Measurements from ENCODE around the gene DEDD.

DEDD gene

DNA sequence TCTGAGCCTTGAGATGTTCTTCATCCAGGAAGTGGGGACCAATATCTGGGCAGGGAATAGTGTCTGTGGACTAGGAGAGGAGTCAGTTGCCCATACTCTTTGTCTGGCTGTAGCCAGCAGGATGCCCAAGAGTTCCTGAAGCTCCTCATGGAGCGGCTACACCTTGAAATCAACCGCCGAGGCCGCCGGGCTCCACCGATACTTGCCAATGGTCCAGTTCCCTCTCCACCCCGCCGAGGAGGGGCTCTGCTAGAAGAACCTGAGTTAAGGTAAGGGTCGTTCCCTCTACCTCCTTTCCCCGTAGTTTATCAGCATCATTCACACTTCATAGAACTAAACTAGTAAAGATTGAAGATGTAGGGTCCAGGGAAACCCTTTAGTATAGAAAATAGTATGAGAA, 30.3 kb upstream of the DEDD start:
- DNase-seq (ENCODE audit: low read depth in 2 of 2) = no peak

DNA sequence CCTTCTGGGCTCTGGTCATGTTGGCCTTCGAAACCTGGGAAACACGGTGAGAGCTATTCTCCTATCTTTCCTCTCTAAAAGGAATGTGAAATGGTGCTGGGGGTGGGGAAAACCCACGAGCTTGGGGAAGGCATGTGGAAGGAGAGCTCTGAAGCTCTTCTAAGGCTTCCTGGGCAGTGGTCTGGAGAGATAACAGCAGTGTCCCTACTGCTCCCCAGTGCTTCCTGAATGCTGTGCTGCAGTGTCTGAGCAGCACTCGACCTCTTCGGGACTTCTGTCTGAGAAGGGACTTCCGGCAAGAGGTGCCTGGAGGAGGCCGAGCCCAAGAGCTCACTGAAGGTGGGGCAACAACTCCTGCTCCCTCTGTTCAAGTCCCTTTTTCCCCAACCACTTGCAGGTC, 29.6 kb upstream of the DEDD start:
- DNase-seq (ENCODE audit: low read depth in 2 of 2) = no peak

GRCh38 chr1:161161652-161162051, 29.2 kb upstream of the DEDD start:
- no peak for DNase-seq (ENCODE audit: low read depth in 2 of 2)

DNA sequence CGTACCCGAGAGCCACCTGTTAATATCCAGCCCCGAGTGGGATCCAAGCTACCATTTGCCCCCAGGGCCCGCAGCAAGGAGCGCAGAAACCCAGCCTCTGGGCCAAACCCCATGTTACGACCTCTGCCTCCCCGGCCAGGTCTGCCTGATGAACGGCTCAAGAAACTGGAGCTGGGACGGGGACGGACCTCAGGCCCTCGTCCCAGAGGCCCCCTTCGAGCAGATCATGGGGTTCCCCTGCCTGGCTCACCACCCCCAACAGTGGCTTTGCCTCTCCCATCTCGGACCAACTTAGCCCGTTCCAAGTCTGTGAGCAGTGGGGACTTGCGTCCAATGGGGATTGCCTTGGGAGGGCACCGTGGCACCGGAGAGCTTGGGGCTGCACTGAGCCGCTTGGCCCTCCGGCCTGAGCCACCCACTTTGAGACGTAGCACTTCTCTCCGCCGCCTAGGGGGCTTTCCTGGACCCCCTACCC, 28.2 kb upstream of the DEDD start:
- DNase-seq (ENCODE audit: low read depth in 2 of 2) = no peak

DNA sequence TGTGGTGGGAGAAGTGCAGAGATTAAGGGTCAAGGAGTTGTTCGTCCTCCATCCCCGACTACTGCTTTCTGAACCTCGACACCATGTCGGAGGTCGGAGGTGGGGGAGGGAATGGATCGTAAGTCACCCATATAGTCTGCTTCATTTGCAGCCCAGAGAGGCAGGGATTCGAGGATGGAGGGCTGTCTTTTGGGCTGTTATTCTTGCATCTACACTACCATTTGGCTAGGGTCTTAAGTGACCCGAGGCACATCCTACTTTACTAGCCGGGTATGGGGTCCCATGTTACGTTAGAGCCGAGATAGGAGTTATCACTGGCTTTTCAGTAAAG, 27.4 kb upstream of the DEDD start:
- DNase-seq (ENCODE audit: low read depth in 2 of 2) = no peak

DNA sequence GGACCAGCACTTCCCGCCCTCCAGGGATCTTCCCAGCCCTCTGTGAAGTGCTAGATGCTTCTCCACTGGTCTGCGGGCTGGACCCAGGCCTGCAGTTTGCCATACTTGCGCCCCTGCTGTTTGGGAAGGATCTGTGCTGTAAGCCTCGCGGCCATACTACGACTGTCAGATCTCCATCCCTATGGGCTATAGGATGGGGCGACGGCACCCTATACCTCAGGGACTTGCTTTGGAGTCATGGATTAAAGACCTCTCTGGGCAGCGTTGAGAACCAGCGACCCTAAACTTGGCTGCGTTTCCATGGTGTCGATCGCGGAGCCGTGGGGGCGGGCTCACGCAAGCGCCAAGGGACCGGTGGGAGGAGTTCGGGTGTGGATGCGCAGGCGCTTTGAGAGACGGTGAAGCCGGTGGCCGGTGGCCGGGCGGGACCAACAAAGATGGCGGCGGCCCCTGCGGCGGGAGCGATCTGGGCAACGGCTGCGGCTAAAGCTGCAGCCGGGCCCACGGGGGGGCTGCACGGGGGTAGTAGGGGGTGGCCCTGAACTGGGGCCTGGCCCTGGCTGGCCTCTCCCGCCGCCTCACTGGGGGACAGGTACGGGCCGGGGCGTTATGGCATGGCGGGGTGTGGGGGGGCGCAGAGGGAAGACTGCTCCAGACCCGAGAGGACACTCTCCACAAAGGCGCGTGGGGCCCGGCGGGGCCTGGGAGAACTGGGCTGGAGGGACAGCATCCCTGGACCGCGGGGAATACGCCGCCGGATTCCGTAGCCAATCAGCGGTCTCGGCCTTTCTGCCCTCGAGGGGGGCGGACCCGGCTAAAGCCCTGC, 26.8 kb upstream of the DEDD start, which contains the start of gene USP21:
Gene USP21, plus strand, starts transcription at position 414 of the 826 bp plus-strand sequence. CDS start 1,141 bp downstream, outside the sequence.
- peak; percentile 63 for DNase-seq (ENCODE audit: low read depth in 2 of 2)

DNA sequence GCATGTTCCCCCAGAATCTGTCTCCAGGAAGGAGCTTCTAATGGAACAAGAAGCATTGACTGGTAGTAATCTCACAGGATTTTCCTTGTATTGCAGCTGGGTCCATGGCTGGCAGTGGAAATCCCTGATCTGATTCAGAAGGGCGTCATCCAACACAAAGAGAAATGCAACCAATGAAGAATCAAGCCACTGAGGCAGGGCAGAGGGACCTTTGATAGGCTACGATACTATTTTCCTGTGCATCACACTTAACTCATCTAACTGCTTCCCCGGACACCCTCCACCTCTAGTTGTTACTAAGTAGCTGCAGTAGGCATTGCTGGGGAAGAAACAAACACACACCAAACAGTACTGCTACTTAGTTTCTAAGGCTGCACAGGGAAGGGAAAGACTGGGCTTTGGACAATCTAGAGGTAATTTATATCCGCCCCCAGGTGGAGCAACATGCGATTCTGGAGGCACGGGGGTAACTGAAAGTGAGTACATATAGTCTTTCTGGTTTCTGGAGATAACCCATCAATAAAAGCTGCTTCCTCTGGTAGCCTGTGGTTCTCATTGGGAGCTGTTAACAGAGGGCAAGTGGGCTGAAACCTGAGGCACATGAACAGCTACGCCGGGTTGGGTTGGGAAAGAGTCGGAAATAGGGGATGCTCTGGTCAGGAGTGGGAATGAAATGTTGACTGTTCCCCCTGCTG, 26.0 kb upstream of the DEDD start:
- no peak for DNase-seq (ENCODE audit: low read depth in 2 of 2)

GRCh38 chr1:161157867-161158266, 25.4 kb upstream of the DEDD start:
- no peak for DNase-seq (ENCODE audit: low read depth in 2 of 2)

DNA sequence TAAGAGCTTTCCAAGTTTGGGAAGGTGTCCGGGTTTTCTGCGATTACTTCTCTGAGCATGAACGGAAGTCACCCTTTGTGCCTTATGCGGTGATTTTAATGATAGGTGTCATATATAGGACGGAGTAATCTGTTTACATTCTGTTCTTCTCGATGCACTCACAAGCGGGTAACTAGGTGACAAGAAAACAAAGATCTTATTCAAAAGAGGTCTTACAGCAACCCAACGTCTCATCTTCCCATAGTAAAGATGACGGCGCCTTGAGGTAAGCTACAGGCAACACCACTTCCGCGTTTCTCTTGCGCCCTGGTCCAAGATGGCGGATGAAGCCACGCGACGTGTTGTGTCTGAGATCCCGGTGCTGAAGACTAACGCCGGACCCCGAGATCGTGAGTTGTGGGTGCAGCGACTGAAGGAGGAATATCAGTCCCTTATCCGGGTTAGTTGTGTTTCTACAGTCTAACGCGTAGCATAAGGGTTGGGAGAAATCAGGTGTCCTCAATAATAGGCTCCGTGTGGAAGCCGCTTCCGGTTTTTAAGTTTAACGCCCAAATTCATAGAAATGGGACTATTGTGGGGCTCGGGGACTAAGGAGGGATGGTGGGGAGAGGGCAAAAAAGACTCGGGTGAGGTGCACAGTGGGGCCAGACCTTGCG, 21.3 kb upstream of the DEDD start, which contains the start of gene UFC1:
Gene UFC1, plus strand, starts transcription at position 297 of the 656 bp plus-strand sequence. Its CDS starts 20 bp downstream, at position 317.
- peak; percentile 67 to 73 for DNase-seq (ENCODE audit: low read depth in 2 of 2)

GRCh38 chr1:161153176-161153575, 20.7 kb upstream of the DEDD start:
- DNase-seq (ENCODE audit: low read depth in 2 of 2) = no peak

DNA sequence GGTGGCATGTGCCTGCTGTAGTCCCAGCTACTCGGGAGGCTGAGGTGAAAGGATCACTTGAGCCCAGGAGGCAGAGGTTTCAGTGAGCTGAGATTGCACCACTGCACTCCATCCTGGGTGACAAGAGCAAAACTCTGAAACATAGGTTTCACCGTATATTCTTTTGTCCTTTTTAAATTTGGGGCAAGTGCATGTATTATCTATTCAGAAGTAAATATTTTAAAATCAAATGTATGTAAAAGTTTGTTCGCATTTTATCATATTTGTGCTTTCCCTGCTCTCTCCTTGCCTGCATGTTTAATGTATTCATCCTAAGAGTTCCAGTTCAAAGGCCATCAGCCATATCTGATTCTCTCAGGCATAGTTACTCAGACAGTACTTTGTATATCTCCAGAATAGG, 13.4 kb upstream of the DEDD start:
- DNase-seq (ENCODE audit: low read depth in 2 of 2) = no peak

DNA sequence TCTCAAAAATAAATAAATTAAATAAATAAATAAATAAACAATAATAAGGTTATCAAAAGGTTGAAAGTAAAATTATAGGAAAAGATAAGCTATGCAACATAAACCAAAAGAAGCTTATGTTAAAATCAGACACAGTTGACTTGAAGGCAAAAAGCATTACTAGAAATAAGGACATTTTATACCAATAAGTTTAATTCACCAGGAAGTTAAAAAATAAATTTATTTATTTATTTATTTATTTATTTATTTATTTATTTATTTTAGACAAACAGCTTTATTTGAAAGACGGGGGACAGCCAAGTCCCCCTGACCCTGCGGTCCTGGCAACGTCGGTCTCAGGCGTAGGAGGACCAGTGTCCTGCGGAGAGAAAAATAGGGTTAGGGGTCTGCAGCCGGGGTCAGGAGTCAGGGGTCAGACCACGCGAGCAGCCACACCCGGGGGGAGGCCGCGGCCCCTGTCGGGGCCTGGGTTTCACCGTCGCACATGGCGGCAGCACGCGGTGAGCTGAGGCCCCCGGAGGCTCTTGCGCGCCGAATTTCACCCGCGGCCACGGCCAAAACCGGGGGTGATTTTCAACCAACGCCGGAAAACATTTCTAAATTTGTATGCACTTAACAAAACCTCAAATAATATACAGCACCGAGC, 8.4 kb upstream of the DEDD start:
- no peak for DNase-seq (ENCODE audit: low read depth in 2 of 2)

GRCh38 chr1:161139766-161140165, 7.3 kb upstream of the DEDD start:
- no peak for DNase-seq (ENCODE audit: low read depth in 2 of 2)

DNA sequence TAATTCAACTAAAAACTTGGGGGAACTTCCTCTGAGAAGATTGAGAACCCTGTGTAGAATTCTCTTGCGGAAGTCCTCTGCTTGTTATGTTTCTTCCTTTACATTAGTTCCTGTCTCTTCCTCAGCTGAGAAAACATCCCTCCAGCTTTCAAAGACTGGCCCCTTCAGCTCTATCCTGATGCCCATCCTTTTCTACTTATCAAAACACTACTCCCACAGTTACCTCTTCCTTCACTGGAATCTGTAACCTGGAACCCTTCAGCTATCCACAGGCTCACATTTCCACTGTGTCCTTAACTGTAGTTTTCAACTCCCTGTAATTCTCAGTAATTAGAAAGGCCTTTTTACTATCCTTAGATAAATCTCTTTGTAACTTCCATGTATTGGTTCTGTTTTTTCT, 6.0 kb upstream of the DEDD start:
- DNase-seq (ENCODE audit: low read depth in 2 of 2) = no peak

DNA sequence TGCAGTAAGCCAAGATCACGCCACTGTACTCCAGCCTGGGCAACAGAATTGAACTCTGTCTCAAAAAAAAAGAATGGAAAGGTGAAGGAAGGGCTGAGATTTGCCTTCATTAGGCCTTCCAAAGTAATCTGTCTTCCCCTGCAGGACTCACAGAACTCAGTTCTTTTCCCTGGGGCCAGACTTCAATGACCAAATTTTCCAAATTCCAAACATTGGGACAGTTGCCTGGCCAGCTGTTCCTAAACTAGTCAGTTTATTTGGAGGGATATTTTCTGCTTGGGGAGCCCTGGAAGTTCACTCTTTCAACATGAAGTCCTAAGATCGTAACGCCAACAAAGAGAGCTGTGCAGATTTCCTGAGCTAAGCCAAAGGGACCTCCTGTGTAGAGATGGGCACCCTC, 5.4 kb upstream of the DEDD start:
- DNase-seq (ENCODE audit: low read depth in 2 of 2) = no peak

DNA sequence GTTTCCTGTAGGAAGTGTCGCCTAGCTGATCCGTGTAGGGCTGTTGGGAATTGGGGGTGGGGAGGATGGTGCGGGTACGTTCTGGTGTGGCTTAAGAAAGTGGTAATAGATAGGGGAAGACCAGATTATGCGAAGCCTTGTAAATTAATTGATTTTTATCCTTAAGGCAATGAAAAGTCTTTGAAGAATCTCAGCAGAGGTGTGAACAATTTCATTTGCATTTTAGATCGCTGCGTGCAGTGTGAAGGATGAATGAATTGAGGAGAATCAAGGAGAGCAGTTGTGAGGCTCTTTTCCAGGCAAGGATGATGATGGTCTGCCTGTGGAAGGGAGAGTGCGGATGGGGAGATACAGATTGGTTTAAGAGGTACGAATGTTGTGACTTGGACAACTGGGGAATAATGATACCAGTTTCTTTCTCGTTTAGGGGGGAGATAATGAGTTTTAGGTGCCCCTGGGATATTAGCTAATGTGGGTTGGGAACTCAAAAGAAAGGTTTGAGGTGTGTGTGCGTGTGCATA, 813 bp upstream of the DEDD start:
- DNase-seq (ENCODE audit: low read depth in 2 of 2) = no peak

- DNase-seq (ENCODE audit: low read depth in 2 of 2) = no peak
These were observed 701 bp downstream of the DEDD start for GRCh38 chr1:161131523-161132409.

DNA sequence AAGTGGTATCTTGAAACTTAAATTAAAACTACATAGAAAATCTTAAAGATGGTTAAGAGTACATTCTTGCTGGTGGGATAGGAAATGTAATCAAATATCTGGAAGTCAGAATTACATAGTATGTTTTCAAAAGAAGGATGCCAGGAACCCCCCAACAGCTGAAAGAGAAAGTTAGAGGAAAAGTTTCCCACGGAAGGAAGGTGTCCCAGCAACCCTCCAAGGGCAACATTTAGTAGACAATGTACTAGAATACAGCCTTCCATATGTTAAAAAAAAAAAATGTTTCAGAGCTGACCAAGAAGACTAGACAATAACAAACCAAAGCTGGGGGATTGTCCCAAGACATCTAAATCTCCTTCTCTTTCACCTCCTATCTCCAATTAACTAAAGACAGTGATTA, 2.2 kb downstream of the DEDD start:
- DNase-seq (ENCODE audit: low read depth in 2 of 2) = no peak

- no peak for DNase-seq (ENCODE audit: low read depth in 2 of 2)
These were observed 3.7 kb downstream of the DEDD start for GRCh38 chr1:161128591-161129420.

DNA sequence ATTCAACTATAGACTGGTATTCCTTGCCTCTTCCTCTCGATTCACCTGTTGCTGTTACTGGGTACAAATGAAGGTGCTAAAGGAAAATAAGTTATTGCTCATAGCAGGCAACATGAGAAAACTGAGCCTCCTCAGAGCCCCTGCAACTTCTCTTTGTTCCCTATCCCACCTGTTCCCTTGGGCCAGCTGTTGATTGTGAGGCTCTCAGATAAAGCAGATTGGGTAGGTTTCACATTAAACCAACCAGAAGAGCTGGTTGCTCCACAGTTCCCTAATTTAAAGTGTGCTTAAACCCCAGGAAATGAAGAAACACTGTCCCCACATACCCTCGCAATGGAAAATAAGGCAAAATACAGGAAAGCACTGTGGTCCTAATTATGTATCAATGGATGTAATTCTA, 4.8 kb downstream of the DEDD start:
- no peak for DNase-seq (ENCODE audit: low read depth in 2 of 2)

Data from fibroblast of skin of left biceps (primary cell).